Activated T-helper 1 cell treated with anti-CD3 and anti-CD28 coated beads, Interleukin-12 subunit alpha, Interleukin-12 subunit beta, Interleukin-2, Interleukin-4 antibody, amounts not matched to agents 30 ng/mL and 10 ng/mL and 1 ng/mL, durations not matched to agents 14 hours and 24 hours and 36 hours (primary cell): ENCODE measurements around the gene NOL4. TPM values are rescaled to one million over a fixed set of nuclear protein-coding genes. Genes with fewer than 3 reads are reported as not detected.

Experiments
- DNase-seq: peaks from one replicate; pipeline ENCODE4 v3.0.0; 2021; ENCODE audit warnings: low spot score
- H3K27ac Mint-ChIP-seq: one replicate; pipeline ENCODE4 v1.8.0; 2021; ENCODE audit warnings: mild to moderate bottlenecking, mixed read lengths
- H3K27me3 Mint-ChIP-seq: one replicate; pipeline ENCODE4 v1.8.0; 2022; ENCODE audit warnings: mild to moderate bottlenecking, moderate library complexity, mixed read lengths; ENCODE audit not compliant: insufficient read depth
- H3K36me3 Mint-ChIP-seq: one replicate; pipeline ENCODE4 v1.8.0; 2021; ENCODE audit warnings: low read depth, mixed read lengths
- H3K4me1 Mint-ChIP-seq: one replicate; pipeline ENCODE4 v1.8.0; 2021; ENCODE audit warnings: low read depth, mixed read lengths
- H3K4me3 Mint-ChIP-seq: one replicate; pipeline ENCODE4 v1.8.0; 2021; ENCODE audit warnings: mild to moderate bottlenecking, moderate library complexity, mixed read lengths
- H3K9me3 Mint-ChIP-seq: one replicate; pipeline ENCODE4 v1.8.0; 2021; ENCODE audit warnings: mixed read lengths
- intact Hi-C: fragments of 100-400 bp; cut with micrococcal nuclease; formaldehyde crosslinking; loops from one replicate; pipeline ENCODE4 v1.15.1; 2024
- total RNA-seq: library from RNA; stranded (reverse); gene quantifications from 2 replicates; pipeline ENCODE4 v1.2.3, GENCODE V29; 2022

Gene NOL4
- total RNA-seq, 1 donor from 2014 or later: not detected

DNA sequence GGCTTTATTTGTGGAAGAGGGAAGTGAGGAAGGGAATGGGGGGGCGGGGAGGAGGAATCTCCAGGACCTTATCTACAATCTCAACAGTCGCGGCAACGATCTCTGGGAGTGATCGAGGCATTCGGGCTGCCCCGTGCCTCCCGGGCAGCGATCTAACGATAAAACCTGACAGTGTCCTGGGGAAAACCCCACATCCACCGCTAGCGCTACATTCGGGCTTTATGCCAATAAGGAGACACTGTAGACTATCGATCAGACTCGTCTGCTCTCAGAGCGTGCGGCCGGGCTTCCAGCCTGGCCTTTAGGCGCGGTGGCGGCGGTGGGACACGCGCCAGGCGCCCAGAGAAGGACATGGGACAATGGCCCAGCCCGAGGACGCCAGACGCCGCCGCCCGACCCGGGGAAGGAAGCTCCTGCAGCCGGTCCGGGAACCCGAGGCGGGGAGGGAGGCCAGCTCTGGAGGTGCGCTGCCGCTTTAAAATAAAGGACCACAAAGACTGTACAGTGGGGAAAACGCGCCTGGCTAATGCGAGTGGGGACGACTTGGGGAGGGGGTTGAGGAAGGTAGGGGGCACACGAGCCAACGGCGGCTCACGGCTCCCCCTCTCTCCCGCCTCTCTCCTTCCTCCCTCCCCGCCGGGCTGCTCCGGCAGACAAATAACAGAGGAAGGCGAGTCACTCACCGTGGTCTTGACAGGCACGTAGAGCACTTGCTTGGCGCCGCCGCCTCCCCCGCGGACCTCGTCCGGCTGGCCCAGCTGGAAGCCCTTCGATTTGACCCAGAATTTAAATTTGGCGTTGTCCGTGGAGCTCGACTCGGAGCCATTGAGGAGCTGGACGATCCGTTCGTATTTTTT, 2.2 kb downstream of the NOL4 start:
- no peaks in the 10 kb centered on the region for H3K9me3 Mint-ChIP-seq
- intact Hi-C loops: loop anchor here (10.0 kb wide), 1 partner anchor 272 kb away; no protein-coding TSS in a partner anchor

DNA sequence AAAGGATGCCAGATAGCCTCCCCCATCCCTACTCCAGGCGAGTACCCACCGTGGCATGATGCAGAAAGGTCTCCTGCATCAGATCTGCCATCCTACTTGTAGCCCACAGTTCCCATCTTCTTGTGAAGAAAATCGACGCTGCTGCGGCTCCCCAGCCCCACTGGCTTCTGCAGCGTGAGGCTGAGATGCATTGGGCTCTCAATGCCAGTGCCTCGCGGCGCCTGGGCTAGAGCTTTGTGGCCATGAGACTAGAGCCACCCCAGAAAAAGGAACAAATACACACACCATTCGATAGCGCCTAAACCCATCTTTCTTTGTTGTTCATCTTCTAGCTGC, 2.8 kb downstream of the NOL4 start:
- H3K9me3 Mint-ChIP-seq: no peaks in the 10 kb centered on the region
- DNase-seq: no peak
- intact Hi-C loops: loop anchor here (10.0 kb wide), 1 partner anchor 273 kb away; no protein-coding TSS in a partner anchor
- no peak overlapping the region for H3K4me3 Mint-ChIP-seq
- H3K27me3 Mint-ChIP-seq: peaks cover 35% of the 10 kb centered on the region
- H3K36me3 Mint-ChIP-seq: no peaks in the 10 kb centered on the region
- peaks cover 4% of the 10 kb centered on the region for H3K4me1 Mint-ChIP-seq
- H3K27ac Mint-ChIP-seq: peak overlapping the region; percentile 29

More for the DNA sequence above, 2.2 kb downstream of the NOL4 start:
- Mint-ChIP-seq H3K27ac (no peak overlapping the region), H3K27me3 (peaks cover 35% of the 10 kb centered on the region), H3K4me3 (no peak overlapping the region), H3K4me1 (peaks cover 4% of the 10 kb centered on the region), H3K36me3 (no peaks in the 10 kb centered on the region)
- no peak for DNase-seq

GRCh38 chr18:34220081-34220815, 4.5 kb downstream of the NOL4 start:
- Mint-ChIP-seq H3K27me3 (peaks cover 29% of the 10 kb centered on the region), H3K27ac (no peak overlapping the region), H3K4me1 (peaks cover 4% of the 10 kb centered on the region), H3K36me3 (no peaks in the 10 kb centered on the region), H3K9me3 (no peaks in the 10 kb centered on the region), H3K4me3 (no peak overlapping the region)
- intact Hi-C loops: loop anchor here (10.0 kb wide), 1 partner anchor 275 kb away; no protein-coding TSS in a partner anchor
- DNase-seq: no peak

DNA sequence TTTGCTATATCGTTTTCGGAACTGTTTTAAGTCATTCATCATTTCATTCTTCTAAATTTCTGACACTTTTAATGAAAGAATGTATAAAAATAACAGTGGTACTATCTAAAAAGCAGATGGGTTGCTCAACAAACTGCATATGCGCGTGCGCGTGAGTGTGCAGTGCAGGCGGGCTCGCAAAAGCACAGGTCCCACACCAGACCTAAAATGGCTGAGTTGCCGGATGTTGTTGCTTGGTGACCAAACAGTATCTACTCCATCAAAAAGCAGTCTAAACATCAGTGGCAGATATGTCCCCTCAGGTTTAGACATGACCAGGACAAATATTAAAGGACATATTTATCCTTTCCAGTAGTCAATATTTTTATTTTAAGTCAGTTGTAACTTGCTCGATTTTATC, 5.1 kb downstream of the NOL4 start:
- no peak for DNase-seq
- Mint-ChIP-seq H3K27ac (no peak overlapping the region), H3K36me3 (no peaks in the 10 kb centered on the region), H3K4me3 (no peak overlapping the region), H3K4me1 (peaks cover 4% of the 10 kb centered on the region), H3K27me3 (peaks cover 26% of the 10 kb centered on the region), H3K9me3 (no peaks in the 10 kb centered on the region)
- intact Hi-C loops: loop anchor here (10.0 kb wide), 1 partner anchor 275 kb away; no protein-coding TSS in a partner anchor

GRCh38 chr18:34212511-34212910, 12.2 kb downstream of the NOL4 start:
- H3K27me3 Mint-ChIP-seq: no peaks in the 10 kb centered on the region
- H3K9me3 Mint-ChIP-seq: no peaks in the 10 kb centered on the region
- H3K4me3 Mint-ChIP-seq: no peak overlapping the region
- H3K27ac Mint-ChIP-seq: no peak overlapping the region
- intact Hi-C loops: no loop called here
- no peak for DNase-seq
- H3K36me3 Mint-ChIP-seq: no peaks in the 10 kb centered on the region
- no peaks in the 10 kb centered on the region for H3K4me1 Mint-ChIP-seq

DNA sequence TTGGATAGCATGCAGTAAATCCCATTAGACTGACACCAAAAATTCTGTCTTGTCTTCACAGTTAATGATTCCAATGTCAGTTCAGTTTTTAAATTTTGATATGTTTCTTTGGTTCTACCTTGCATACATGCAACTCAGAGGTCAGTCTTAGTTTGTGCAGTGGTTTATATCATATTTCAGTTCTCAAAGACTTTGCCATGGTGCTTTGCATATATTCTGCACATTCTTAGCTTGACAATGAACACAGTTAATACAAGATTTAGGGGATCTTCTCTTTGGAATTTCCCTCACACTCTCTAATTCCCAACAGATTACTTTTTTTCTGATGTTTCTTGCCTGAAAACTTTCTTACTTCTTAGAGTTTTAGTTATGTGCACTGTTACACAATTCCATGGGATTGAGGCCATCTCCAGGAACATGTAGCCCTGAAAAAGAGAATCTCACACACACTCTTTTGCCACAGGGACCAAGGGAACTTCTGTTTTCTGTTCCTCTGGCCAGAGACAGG, 17.3 kb downstream of the NOL4 start:
- Mint-ChIP-seq H3K9me3 (no peaks in the 10 kb centered on the region), H3K27ac (no peak overlapping the region), H3K27me3 (no peaks in the 10 kb centered on the region), H3K4me1 (no peaks in the 10 kb centered on the region), H3K36me3 (no peaks in the 10 kb centered on the region), H3K4me3 (no peak overlapping the region)
- DNase-seq: no peak
- intact Hi-C loops: no loop called here

DNA sequence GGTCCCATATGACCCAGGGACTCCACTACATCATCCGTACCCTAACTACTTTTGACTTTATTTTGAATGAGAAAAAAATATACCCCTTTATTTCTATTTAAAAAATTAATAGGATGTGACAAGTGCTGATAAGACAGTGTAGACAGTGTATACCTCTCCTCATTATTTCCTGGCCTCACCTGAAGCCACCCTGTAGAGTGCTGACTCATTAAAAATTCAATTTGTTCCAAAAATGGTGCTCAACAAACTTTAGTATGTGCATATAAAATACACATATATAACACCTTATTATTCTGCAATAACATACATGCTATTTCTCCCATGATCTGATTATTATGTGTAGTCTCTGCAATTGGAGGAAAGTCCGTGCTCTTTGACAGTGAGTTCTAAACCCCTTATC, 20.8 kb downstream of the NOL4 start:
- DNase-seq: no peak
- H3K27ac Mint-ChIP-seq: no peak overlapping the region
- no peaks in the 10 kb centered on the region for H3K27me3 Mint-ChIP-seq
- no peak overlapping the region for H3K4me3 Mint-ChIP-seq
- no peaks in the 10 kb centered on the region for H3K36me3 Mint-ChIP-seq
- no peaks in the 10 kb centered on the region for H3K9me3 Mint-ChIP-seq
- intact Hi-C loops: no loop called here
- no peaks in the 10 kb centered on the region for H3K4me1 Mint-ChIP-seq

DNA sequence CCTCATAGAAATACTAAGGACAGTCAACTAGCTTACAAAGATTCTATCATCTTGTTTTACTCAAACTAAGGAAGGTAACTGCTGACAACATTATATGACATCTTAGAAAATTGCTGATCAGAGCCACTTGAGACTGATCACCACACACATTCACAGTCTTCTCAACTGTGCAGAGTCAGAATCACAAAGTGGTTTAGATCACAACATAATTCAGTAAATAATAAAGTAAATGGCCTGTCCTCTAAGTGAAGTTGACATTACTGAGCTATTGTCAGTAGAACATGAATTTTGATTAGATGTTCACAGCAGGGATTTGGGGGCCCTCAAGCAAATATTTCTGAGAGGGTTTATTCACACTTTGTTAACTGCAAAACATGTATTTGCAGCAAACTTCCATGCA, 28.5 kb downstream of the NOL4 start:
- Mint-ChIP-seq H3K27me3 (no peaks in the 10 kb centered on the region), H3K36me3 (no peaks in the 10 kb centered on the region), H3K27ac (no peak overlapping the region), H3K4me3 (no peak overlapping the region), H3K4me1 (no peaks in the 10 kb centered on the region), H3K9me3 (no peaks in the 10 kb centered on the region)
- no peak for DNase-seq
- intact Hi-C loops: no loop called here

- Mint-ChIP-seq H3K36me3 (no peaks in the 10 kb centered on the region), H3K27ac (no peak overlapping the region), H3K27me3 (no peaks in the 10 kb centered on the region), H3K9me3 (no peaks in the 10 kb centered on the region), H3K4me1 (no peaks in the 10 kb centered on the region), H3K4me3 (no peak overlapping the region)
- intact Hi-C loops: no loop called here
- no peak for DNase-seq
Observed at GRCh38 chr18:34194239-34194638, 30.5 kb downstream of the NOL4 start.

DNA sequence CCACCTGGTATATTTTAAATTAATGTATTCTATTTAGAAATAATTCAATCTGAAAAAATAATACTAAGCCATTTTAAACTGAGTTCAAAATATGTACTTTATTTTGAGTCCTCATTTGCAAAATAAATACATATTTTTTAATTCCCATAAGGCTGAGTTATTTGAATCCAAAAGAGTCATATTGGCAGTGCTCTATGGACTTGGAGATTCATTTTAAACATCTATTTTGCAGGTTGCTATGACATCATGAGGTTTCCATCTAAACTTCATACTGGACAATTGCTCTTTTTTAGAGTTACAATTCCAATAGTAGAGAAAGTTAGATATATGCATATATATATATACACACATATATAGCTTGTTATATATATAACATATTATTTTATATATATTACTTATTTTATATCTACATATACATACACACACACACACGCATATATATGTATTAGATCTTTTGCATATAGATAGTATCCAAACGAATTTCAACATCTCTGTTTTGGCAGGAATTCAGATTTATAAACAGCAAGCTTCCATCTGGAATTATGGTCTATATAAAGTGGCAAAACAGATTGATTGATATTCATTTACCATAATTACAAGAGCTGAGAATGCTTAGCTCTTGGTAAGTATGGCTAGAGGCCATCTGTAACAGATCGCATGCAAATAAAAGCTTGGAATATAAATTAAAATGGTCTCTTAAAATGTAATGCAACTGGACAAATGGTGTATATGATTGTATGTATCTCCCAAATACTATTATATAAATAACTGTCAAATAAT, 34.9 kb downstream of the NOL4 start:
- H3K27ac Mint-ChIP-seq: no peak overlapping the region
- intact Hi-C loops: no loop called here

More for the DNA sequence above, 34.9 kb downstream of the NOL4 start:
- H3K27me3 Mint-ChIP-seq: no peaks in the 10 kb centered on the region
- H3K4me1 Mint-ChIP-seq: no peaks in the 10 kb centered on the region
- H3K36me3 Mint-ChIP-seq: no peaks in the 10 kb centered on the region
- DNase-seq: no peak
- H3K4me3 Mint-ChIP-seq: no peak overlapping the region
- H3K9me3 Mint-ChIP-seq: peaks cover 4% of the 10 kb centered on the region
